Liver (tissue), 9 donors: ENCODE results near the gene GBE1. TPM values are rescaled to one million over a fixed set of nuclear protein-coding genes. Genes with fewer than 3 reads are reported as not detected.

Experiments used
- DNase-seq: peaks from one replicate; pipeline ENCODE4 v3.0.0-alpha.2; 2017; ENCODE audit warnings: low spot score
- H3K27ac ChIP-seq, 2 donors: one replicate each; pipeline ENCODE4 v1.7.0; 2013; ENCODE audit warnings: inconsistent platforms in 2 of 2, low read length in 2 of 2, control low read depth in 1 of 2, low read depth in 1 of 2, mild to moderate bottlenecking in 1 of 2
- H3K27me3 ChIP-seq, 4 donors: one replicate each; pipeline versions ENCODE4 v1.6.1 to v1.7.0; 2013; ENCODE audit warnings: low read length in 3 of 4, inconsistent platforms in 1 of 4, mild to moderate bottlenecking in 1 of 4, moderate library complexity in 1 of 4; ENCODE audit not compliant: control insufficient read depth in 4 of 4, insufficient read depth in 4 of 4
- H3K36me3 ChIP-seq, 4 donors: one replicate each; pipeline versions ENCODE4 v1.6.1 to v1.7.0; 2013; ENCODE audit warnings: low read length in 3 of 4, mild to moderate bottlenecking in 3 of 4, low read depth in 1 of 4, moderate library complexity in 1 of 4; ENCODE audit not compliant: control insufficient read depth in 4 of 4, insufficient read depth in 3 of 4
- H3K4me1 ChIP-seq, 4 donors: one replicate each; pipeline versions ENCODE4 v1.6.1 to v1.7.0; 2013; ENCODE audit warnings: low read length in 3 of 4, mild to moderate bottlenecking in 3 of 4, moderate library complexity in 1 of 4; ENCODE audit not compliant: control insufficient read depth in 4 of 4, insufficient read depth in 4 of 4
- H3K4me3 ChIP-seq, 3 donors: one replicate each; pipeline versions ENCODE4 v1.6.1 to v1.7.0; 2013; ENCODE audit warnings: low read length in 3 of 3, control low read depth in 1 of 3, low read depth in 1 of 3, mild to moderate bottlenecking in 1 of 3
- H3K9ac ChIP-seq, 2 donors: one replicate each; pipeline ENCODE4 v1.7.0; 2013; ENCODE audit warnings: low read length in 2 of 2, mild to moderate bottlenecking in 2 of 2, moderate library complexity in 2 of 2, control low read depth in 1 of 2, low read depth in 1 of 2
- H3K9me3 ChIP-seq, 4 donors: one replicate each; pipeline versions ENCODE4 v1.6.1 to v1.7.0; 2013; ENCODE audit warnings: low read length in 3 of 4; ENCODE audit not compliant: control insufficient read depth in 4 of 4
- CTCF ChIP-seq: fragments of 150-350 bp; IDR thresholded peaks from 2 replicates; pipeline ENCODE4 v1.5.1; 2017; ENCODE audit warnings: improper control_type of control experiment, low read depth, low read length; ENCODE audit not compliant: missing input control
- EGR1 ChIP-seq, 2 donors: IDR thresholded peaks; 2 replicates each; pipeline ENCODE4 v1.6.1; 2016 to 2018; ENCODE audit warnings: antibody characterized with exemption in 2 of 2, low read depth in 2 of 2
- FOXA1 ChIP-seq: IDR thresholded peaks from 2 replicates; pipeline ENCODE4 v1.6.1; 2016; ENCODE audit warnings: antibody characterized with exemption
- FOXA2 ChIP-seq: IDR thresholded peaks from 2 replicates; pipeline ENCODE4 v1.6.1; 2016; ENCODE audit warnings: antibody characterized with exemption
- GABPA ChIP-seq, 2 donors: IDR thresholded peaks in 1 of 2; conservative IDR thresholded peaks in 1 of 2; 2 replicates each; pipeline ENCODE4 v1.6.1; 2016; ENCODE audit warnings: antibody characterized with exemption in 2 of 2, mild to moderate bottlenecking in 1 of 2, moderate library complexity in 1 of 2
- HNF4A ChIP-seq, 2 donors: conservative IDR thresholded peaks; 2 replicates each; pipeline ENCODE4 v1.6.1; 2016; ENCODE audit warnings: antibody characterized with exemption in 2 of 2, mild to moderate bottlenecking in 2 of 2
- HNF4G ChIP-seq: IDR thresholded peaks from 2 replicates; pipeline ENCODE4 v1.6.1; 2016; ENCODE audit warnings: antibody characterized with exemption
- JUND ChIP-seq, 2 donors: IDR thresholded peaks; 2 replicates each; pipeline ENCODE4 v1.6.1; 2016; ENCODE audit warnings: antibody characterized with exemption in 2 of 2
- MAX ChIP-seq: IDR thresholded peaks from 2 replicates; pipeline ENCODE4 v1.6.1; 2016; ENCODE audit warnings: antibody characterized with exemption
- NR2F2 ChIP-seq: IDR thresholded peaks from 2 replicates; pipeline ENCODE4 v1.6.1; 2016; ENCODE audit warnings: antibody characterized with exemption
- RAD21 ChIP-seq, 2 donors: IDR thresholded peaks; 2 replicates each; pipeline ENCODE4 v1.6.1; 2016; ENCODE audit warnings: antibody characterized with exemption in 2 of 2, mild to moderate bottlenecking in 2 of 2
- RXRA ChIP-seq, 2 donors: IDR thresholded peaks; 2 replicates each; pipeline ENCODE4 v1.6.1; 2017 to 2018; ENCODE audit warnings: antibody characterized with exemption in 2 of 2, mild to moderate bottlenecking in 1 of 2
- SP1 ChIP-seq: IDR thresholded peaks from 2 replicates; pipeline ENCODE4 v1.6.1; 2018; ENCODE audit warnings: antibody characterized with exemption, mild to moderate bottlenecking
- TAF1 ChIP-seq: conservative IDR thresholded peaks from 2 replicates; pipeline ENCODE4 v1.6.1; 2016; ENCODE audit warnings: antibody characterized with exemption, mild to moderate bottlenecking
- YY1 ChIP-seq: IDR thresholded peaks from 2 replicates; pipeline ENCODE4 v1.6.1; 2016; ENCODE audit warnings: antibody characterized with exemption, mild to moderate bottlenecking
- WGBS: extraction: QIAGEN DNeasy Blood & Tissue Kit; methylation state at CpG from one replicate; pipeline ENCODE4 v1.1.7; 2013; 5-methylcytosine and 5-hydroxymethylcytosine counted together
- polyA plus RNA-seq, 2 donors: library from polyadenylated mRNA; stranded (reverse) in 1 of 2; unstranded in 1 of 2; fragments of 200-250 nt in 1 of 2; fragments of >200 nt in 1 of 2; fragmentation: Nextera tagmentation in 1 of 2; extraction: Ambion mirVana in 1 of 2; gene quantifications; one replicate each; pipeline versions ENCODE4 v1.2.1 to v1.2.3, GENCODE V29; 2013 to 2015
- total RNA-seq, 2 donors: library from RNA; depleted of rRNA; stranded (reverse); fragments of >200 nt; gene quantifications; one replicate each; pipeline ENCODE4 v1.2.3, GENCODE V29; 2014
- TF ChIP-seq, protein P1 (sequence below): IDR thresholded peaks from 2 replicates; pipeline ENCODE4 v1.6.1; 2016; ENCODE audit warnings: antibody characterized with exemption
- TF ChIP-seq, protein P2 (sequence below): IDR thresholded peaks from 2 replicates; pipeline ENCODE4 v1.6.1; 2016; ENCODE audit warnings: antibody characterized with exemption, mild to moderate bottlenecking
- TF ChIP-seq, protein P3 (sequence below): IDR thresholded peaks from 2 replicates; pipeline ENCODE4 v1.6.1; 2016; ENCODE audit warnings: antibody characterized with exemption
- donor health status: healthy.
- donor health status: healthy.
- donor health status: healthy.
- donor health status: healthy.
- donor health status: healthy.

GBE1 gene
- total and polyA plus RNA-seq, 4 donors: 22.5 to 95.6 (median 25.8) TPM

GRCh38 chr3:81518945-81519344, 242.5 kb downstream of the GBE1 start:
- Histone ChIP-seq H3K36me3 (peaks cover 0 to 5% (median 0%) of the 10 kb centered on the region in 4 donors), H3K27ac (no peak overlapping the region), H3K4me1 (no peaks in the 10 kb centered on the region), H3K9ac (no peak overlapping the region), H3K4me3 (no peak overlapping the region), H3K27me3 (no peaks in the 10 kb centered on the region), H3K9me3 (no peaks in the 10 kb centered on the region)
- no peak for DNase-seq
- no peak for TF ChIP-seq EGR1 (IDR thresholded peaks at IDR 0.05; ENCODE audit: low read depth in 2 of 2)

- 88% methylated on average over 1 of the region's 1 CpG for WGBS
- no peak overlapping the region for H3K27ac ChIP-seq
Observed at GRCh38 chr3:81516042-81516441, 245.4 kb downstream of the GBE1 start.

More at GRCh38 chr3:81516042-81516441, 245.4 kb downstream of the GBE1 start:
- Histone ChIP-seq H3K9me3 (no peaks in the 10 kb centered on the region), H3K4me3 (no peak overlapping the region), H3K4me1 (no peaks in the 10 kb centered on the region), H3K27me3 (no peaks in the 10 kb centered on the region), H3K36me3 (peaks cover 0 to 6% (median 0%) of the 10 kb centered on the region in 4 donors), H3K9ac (no peak overlapping the region)
- no peak for DNase-seq
- TF ChIP-seq, protein P1, sequence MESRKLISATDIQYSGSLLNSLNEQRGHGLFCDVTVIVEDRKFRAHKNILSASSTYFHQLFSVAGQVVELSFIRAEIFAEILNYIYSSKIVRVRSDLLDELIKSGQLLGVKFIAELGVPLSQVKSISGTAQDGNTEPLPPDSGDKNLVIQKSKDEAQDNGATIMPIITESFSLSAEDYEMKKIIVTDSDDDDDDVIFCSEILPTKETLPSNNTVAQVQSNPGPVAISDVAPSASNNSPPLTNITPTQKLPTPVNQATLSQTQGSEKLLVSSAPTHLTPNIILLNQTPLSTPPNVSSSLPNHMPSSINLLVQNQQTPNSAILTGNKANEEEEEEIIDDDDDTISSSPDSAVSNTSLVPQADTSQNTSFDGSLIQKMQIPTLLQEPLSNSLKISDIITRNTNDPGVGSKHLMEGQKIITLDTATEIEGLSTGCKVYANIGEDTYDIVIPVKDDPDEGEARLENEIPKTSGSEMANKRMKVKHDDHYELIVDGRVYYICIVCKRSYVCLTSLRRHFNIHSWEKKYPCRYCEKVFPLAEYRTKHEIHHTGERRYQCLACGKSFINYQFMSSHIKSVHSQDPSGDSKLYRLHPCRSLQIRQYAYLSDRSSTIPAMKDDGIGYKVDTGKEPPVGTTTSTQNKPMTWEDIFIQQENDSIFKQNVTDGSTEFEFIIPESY: no peak
- no peak for TF ChIP-seq JUND (IDR thresholded peaks at IDR 0.05)
- no peak for TF ChIP-seq EGR1 (IDR thresholded peaks at IDR 0.05; ENCODE audit: low read depth in 2 of 2)
- TF ChIP-seq HNF4A (conservative IDR thresholded peaks at IDR 0.05): no peak
- TF ChIP-seq YY1: no peak
- TF ChIP-seq RAD21 (IDR thresholded peaks at IDR 0.05): no peak
- TF ChIP-seq, protein P2, sequence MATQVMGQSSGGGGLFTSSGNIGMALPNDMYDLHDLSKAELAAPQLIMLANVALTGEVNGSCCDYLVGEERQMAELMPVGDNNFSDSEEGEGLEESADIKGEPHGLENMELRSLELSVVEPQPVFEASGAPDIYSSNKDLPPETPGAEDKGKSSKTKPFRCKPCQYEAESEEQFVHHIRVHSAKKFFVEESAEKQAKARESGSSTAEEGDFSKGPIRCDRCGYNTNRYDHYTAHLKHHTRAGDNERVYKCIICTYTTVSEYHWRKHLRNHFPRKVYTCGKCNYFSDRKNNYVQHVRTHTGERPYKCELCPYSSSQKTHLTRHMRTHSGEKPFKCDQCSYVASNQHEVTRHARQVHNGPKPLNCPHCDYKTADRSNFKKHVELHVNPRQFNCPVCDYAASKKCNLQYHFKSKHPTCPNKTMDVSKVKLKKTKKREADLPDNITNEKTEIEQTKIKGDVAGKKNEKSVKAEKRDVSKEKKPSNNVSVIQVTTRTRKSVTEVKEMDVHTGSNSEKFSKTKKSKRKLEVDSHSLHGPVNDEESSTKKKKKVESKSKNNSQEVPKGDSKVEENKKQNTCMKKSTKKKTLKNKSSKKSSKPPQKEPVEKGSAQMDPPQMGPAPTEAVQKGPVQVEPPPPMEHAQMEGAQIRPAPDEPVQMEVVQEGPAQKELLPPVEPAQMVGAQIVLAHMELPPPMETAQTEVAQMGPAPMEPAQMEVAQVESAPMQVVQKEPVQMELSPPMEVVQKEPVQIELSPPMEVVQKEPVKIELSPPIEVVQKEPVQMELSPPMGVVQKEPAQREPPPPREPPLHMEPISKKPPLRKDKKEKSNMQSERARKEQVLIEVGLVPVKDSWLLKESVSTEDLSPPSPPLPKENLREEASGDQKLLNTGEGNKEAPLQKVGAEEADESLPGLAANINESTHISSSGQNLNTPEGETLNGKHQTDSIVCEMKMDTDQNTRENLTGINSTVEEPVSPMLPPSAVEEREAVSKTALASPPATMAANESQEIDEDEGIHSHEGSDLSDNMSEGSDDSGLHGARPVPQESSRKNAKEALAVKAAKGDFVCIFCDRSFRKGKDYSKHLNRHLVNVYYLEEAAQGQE: no peak
- TF ChIP-seq, protein P3, sequence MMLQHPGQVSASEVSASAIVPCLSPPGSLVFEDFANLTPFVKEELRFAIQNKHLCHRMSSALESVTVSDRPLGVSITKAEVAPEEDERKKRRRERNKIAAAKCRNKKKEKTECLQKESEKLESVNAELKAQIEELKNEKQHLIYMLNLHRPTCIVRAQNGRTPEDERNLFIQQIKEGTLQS: no peak
- TF ChIP-seq CTCF: no peak
- TF ChIP-seq NR2F2: no peak
- TF ChIP-seq TAF1: no peak
- TF ChIP-seq FOXA1: no peak
- TF ChIP-seq MAX: no peak
- no peak for TF ChIP-seq RXRA (IDR thresholded peaks at IDR 0.05)
- no peak for TF ChIP-seq HNF4G
- TF ChIP-seq FOXA2: no peak
- no peak for TF ChIP-seq SP1
- TF ChIP-seq GABPA (IDR thresholded peaks at IDR 0.05 in 1 of 2, conservative IDR thresholded peaks at IDR 0.05 in 1 of 2): no peak
